Measurements from ENCODE around the gene CAMKV. TPM values are rescaled to one million over a fixed set of nuclear protein-coding genes. Genes with fewer than 3 reads are reported as not detected.
"Not testable (repeated sequence)": the region's sequence is repeated elsewhere in the genome, so short reads cannot be mapped to it uniquely, and the experiment has no call there.

Gene CAMKV
- total RNA-seq, 3 donors from 2014 or later (not counting 1 experiment from before 2014, with no cell fraction given) = not detected

GRCh38 chr3:49908373-49909199 is 38.9 kb upstream of the CAMKV start:
- H3K9me3 ChIP-seq (ENCODE audit: control insufficient read depth, insufficient read depth, low read length) = no peaks in the 10 kb centered on the region
- H3K27me3 ChIP-seq (ENCODE audit: control insufficient read depth, insufficient read depth, low read length) = no peaks in the 10 kb centered on the region
- ATAC-seq (no peak), DNase-seq (no peak)
- H3K4me1 ChIP-seq (ENCODE audit: control insufficient read depth, insufficient read depth, low read length) = peaks cover 29% of the 10 kb centered on the region
- no peak overlapping the region for H3K4me3 Mint-ChIP-seq
- 96% methylated on average over 13 of the region's 14 CpGs for WGBS (ENCODE audit: insufficient coverage)
- no peak overlapping the region for H3K27ac ChIP-seq (ENCODE audit: low read length)
- peaks cover 16% of the 10 kb centered on the region for H3K36me3 ChIP-seq (ENCODE audit: control insufficient read depth, insufficient read depth, low read length)
- no peaks in the 10 kb centered on the region for H3K9me3 Mint-ChIP-seq
- no peak overlapping the region for H3K27ac Mint-ChIP-seq
- H3K36me3 Mint-ChIP-seq = no peaks in the 10 kb centered on the region
- intact Hi-C loops (cut with micrococcal nuclease) = loop anchor here (5.0 kb wide), 1 partner anchor 71 kb away; no protein-coding TSS in a partner anchor
- TF ChIP-seq, protein P1, sequence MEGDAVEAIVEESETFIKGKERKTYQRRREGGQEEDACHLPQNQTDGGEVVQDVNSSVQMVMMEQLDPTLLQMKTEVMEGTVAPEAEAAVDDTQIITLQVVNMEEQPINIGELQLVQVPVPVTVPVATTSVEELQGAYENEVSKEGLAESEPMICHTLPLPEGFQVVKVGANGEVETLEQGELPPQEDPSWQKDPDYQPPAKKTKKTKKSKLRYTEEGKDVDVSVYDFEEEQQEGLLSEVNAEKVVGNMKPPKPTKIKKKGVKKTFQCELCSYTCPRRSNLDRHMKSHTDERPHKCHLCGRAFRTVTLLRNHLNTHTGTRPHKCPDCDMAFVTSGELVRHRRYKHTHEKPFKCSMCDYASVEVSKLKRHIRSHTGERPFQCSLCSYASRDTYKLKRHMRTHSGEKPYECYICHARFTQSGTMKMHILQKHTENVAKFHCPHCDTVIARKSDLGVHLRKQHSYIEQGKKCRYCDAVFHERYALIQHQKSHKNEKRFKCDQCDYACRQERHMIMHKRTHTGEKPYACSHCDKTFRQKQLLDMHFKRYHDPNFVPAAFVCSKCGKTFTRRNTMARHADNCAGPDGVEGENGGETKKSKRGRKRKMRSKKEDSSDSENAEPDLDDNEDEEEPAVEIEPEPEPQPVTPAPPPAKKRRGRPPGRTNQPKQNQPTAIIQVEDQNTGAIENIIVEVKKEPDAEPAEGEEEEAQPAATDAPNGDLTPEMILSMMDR (IDR thresholded peaks at IDR 0.05) = no peak
- H3K4me3 ChIP-seq (ENCODE audit: low read length) = no peak overlapping the region
- no peaks in the 10 kb centered on the region for H3K27me3 Mint-ChIP-seq (ENCODE audit: low read depth in 2 of 2)
- peaks cover 11 to 26% of the 10 kb centered on the region in 2 donors for H3K4me1 Mint-ChIP-seq

DNA sequence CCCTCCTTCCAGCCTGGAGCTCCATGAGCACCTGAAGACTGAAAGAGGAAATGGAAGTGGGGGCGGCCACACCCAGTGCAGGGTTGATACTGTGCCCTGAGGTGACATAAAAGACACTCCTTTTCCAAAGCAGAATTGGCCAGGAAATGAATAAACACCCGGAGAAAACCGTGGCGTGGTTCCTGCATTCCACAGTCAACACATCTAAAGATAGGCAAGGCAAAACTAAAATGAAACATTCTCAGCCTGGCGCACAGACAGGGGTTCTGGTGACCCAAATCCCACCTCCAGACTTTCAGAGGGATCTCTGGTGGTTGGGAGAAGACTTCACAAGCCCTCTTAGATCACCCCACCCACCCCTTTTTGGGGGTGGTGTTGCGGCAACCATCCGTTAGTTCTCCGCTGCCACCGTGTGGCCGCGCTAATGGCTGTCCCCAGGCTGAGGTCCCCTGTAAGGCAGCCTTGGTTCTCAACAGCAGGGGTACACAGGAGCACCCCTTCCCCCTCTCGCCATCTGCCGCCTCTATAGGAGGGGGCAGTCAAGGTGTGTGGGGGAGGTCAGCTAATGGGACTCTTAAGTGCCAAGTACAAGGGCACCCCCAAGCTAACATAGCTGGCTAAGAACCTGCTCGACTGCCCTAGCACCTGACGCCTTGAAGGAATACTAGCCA is 36.5 kb upstream of the CAMKV start:
- Histone ChIP-seq H3K9me3 (ENCODE audit: control insufficient read depth, insufficient read depth, low read length) (no peaks in the 10 kb centered on the region), H3K27me3 (ENCODE audit: control insufficient read depth, insufficient read depth, low read length) (no peaks in the 10 kb centered on the region), H3K36me3 (ENCODE audit: control insufficient read depth, insufficient read depth, low read length) (peaks cover 10% of the 10 kb centered on the region), H3K4me1 (ENCODE audit: control insufficient read depth, insufficient read depth, low read length) (peaks cover 36% of the 10 kb centered on the region), H3K27ac (ENCODE audit: low read length) (no peak overlapping the region), H3K4me3 (ENCODE audit: low read length) (no peak overlapping the region)
- ATAC-seq (peak in 2 of 3 donors; percentile 30 to 38), DNase-seq (peak; percentile 28 to 72)
- WGBS (ENCODE audit: insufficient coverage) = 27% methylated on average over 13 of the region's 15 CpGs
- TF ChIP-seq, protein P1 (IDR thresholded peaks at IDR 0.05) = peak; percentile 47
- intact Hi-C loops (cut with micrococcal nuclease) = loop anchor here (2.0 to 5.0 kb wide), 2 partner anchors 69 to 103 kb away; partner anchors contain the start of gene INKA1
- Mint-ChIP-seq H3K27me3 (ENCODE audit: low read depth in 2 of 2) (no peaks in the 10 kb centered on the region), H3K27ac (peak overlapping the region in 1 of 2 donors; percentile 71), H3K36me3 (no peaks in the 10 kb centered on the region), H3K9me3 (no peaks in the 10 kb centered on the region), H3K4me1 (peaks cover 11 to 26% of the 10 kb centered on the region in 2 donors), H3K4me3 (peak overlapping the region; percentile 21)

GRCh38 chr3:49904448-49904847 is 34.7 kb upstream of the CAMKV start:
- not testable (repeated sequence) for H3K4me3 ChIP-seq (ENCODE audit: low read length)

More at GRCh38 chr3:49904448-49904847, 34.7 kb upstream of the CAMKV start:
- not testable (repeated sequence) for H3K36me3 ChIP-seq (ENCODE audit: control insufficient read depth, insufficient read depth, low read length); ATAC-seq; H3K36me3 Mint-ChIP-seq; H3K27me3 ChIP-seq (ENCODE audit: control insufficient read depth, insufficient read depth, low read length); H3K9me3 Mint-ChIP-seq; DNase-seq; H3K27me3 Mint-ChIP-seq (ENCODE audit: low read depth in 2 of 2); H3K27ac ChIP-seq (ENCODE audit: low read length); H3K9me3 ChIP-seq (ENCODE audit: control insufficient read depth, insufficient read depth, low read length)
- peaks cover 11 to 26% of the 10 kb centered on the region in 2 donors for H3K4me1 Mint-ChIP-seq
- intact Hi-C loops (cut with micrococcal nuclease) = loop anchor here (1.0 kb wide), 1 partner anchor 48 kb away; the partner anchor contains the start of gene TRAIP
- H3K27ac Mint-ChIP-seq = peak overlapping the region; percentile 67 to 81
- WGBS (ENCODE audit: insufficient coverage) = 92% methylated on average over 13 of the region's 13 CpGs
- peaks cover 36% of the 10 kb centered on the region for H3K4me1 ChIP-seq (ENCODE audit: control insufficient read depth, insufficient read depth, low read length)
- peak overlapping the region; percentile 84 for H3K4me3 Mint-ChIP-seq

All from natural killer cell (primary cell).